Psoas muscle (tissue), 8 donors: ENCODE results near the gene BSX. TPM values are rescaled to one million over a fixed set of nuclear protein-coding genes. Genes with fewer than 3 reads are reported as not detected.

Experiments used
- ATAC-seq, 4 donors: fragments of 200-7000 bp; cut with Tn5 transposase; one replicate each; pipeline ENCODE4 v1.9.1; 2020; ENCODE audit warnings: moderate library complexity in 3 of 4, mild to moderate bottlenecking in 2 of 4
- DNase-seq, 2 donors: peaks; one replicate each; pipeline ENCODE4 v3.0.0-alpha.2; 2020
- H3K27ac ChIP-seq: fragments of 200-600 bp; one replicate; pipeline ENCODE4 v1.8.0; 2022
- H3K27me3 ChIP-seq, 3 donors: fragments of 200-600 bp in 1 of 3; one replicate each; pipeline versions ENCODE4 v1.6.1 to v1.8.0; 2013 to 2022; ENCODE audit warnings: low read length in 2 of 3, mild to moderate bottlenecking in 2 of 3, moderate library complexity in 1 of 3; ENCODE audit not compliant: insufficient read depth in 3 of 3
- H3K36me3 ChIP-seq, 2 donors: fragments of 200-600 bp in 1 of 2; one replicate each; pipeline versions ENCODE4 v1.6.1 to v1.8.0; 2013 to 2022; ENCODE audit warnings: low read depth in 1 of 2, mild to moderate bottlenecking in 1 of 2, moderate library complexity in 1 of 2; ENCODE audit not compliant: insufficient read depth in 1 of 2
- H3K4me1 ChIP-seq: fragments of 200-600 bp; one replicate; pipeline ENCODE4 v1.8.0; 2022
- H3K4me3 ChIP-seq: fragments of 200-600 bp; one replicate; pipeline ENCODE4 v1.8.0; 2022; ENCODE audit warnings: mild to moderate bottlenecking
- H3K9me3 ChIP-seq: fragments of 200-600 bp; one replicate; pipeline ENCODE4 v1.8.0; 2022
- CTCF ChIP-seq: fragments of 200-600 bp; IDR thresholded peaks from one replicate; pipeline ENCODE4 v1.8.0; 2022; ENCODE audit warnings: antibody characterized with exemption
- WGBS, 3 donors: extraction: QIAGEN DNeasy Blood & Tissue Kit; methylation state at CpG; one replicate each; pipeline versions ENCODE4 v1.1.6 to v1.1.7; 2013; 5-methylcytosine and 5-hydroxymethylcytosine counted together
- intact Hi-C, 2 donors: fragments of 100-400 bp; cut with DNase I; formaldehyde crosslinking; loops; one replicate each; pipeline versions ENCODE4 v1.11.0 to v1.14.2; 2022
- polyA plus RNA-seq, 3 donors: library from polyadenylated mRNA; stranded (reverse); fragments of 200-250 nt; gene quantifications; one replicate each; pipeline ENCODE4 v1.2.3, GENCODE V29; 2013
- total RNA-seq, 4 donors: library from RNA; stranded (reverse); fragmentation: NEBNext Ultra II Directional in 2 of 4; extraction: Animal tissue kit (Norgen Biotek cat#: 25700) in 2 of 4; gene quantifications; one replicate each; pipeline versions ENCODE4 v1.2.1 to v1.2.4, GENCODE V29; 2021 to 2023
- donor health status: healthy with polysubstance abuse.
- donor health status: DM: no; HTN: no; CAD: no; lungs with moderate emphysema.
- donor health status: Bipolar disorder and iron deficiency.
- donor health status: healthy.
- donor health status: DM: yes; HTN: yes; CAD: no.
- donor health status: DM: no; HTN: no; CAD: no.
- donor health status: DM: no; HTN: no; CAD: no.
- donor health status: DM: yes; HTN: yes; CAD: no.

BSX gene
- total and polyA plus RNA-seq, 7 donors: not detected

GRCh38 chr11:122995526-122995925, 13.9 kb upstream of the BSX start:
- peaks cover 0 to 30% (median 0%) of the 10 kb centered on the region in 3 donors for H3K27me3 ChIP-seq
- DNase-seq: no peak
- no peak for ATAC-seq
- 15 to 31% (median 16%) methylated on average over 3 of the region's 3 CpGs for WGBS, 3 donors
- no peaks in the 10 kb centered on the region for H3K36me3 ChIP-seq
- H3K27ac ChIP-seq: no peak overlapping the region
- H3K9me3 ChIP-seq: no peaks in the 10 kb centered on the region
- intact Hi-C loops: no loop called here
- TF ChIP-seq CTCF: no peak
- no peak overlapping the region for H3K4me3 ChIP-seq
- H3K4me1 ChIP-seq: no peaks in the 10 kb centered on the region

DNA sequence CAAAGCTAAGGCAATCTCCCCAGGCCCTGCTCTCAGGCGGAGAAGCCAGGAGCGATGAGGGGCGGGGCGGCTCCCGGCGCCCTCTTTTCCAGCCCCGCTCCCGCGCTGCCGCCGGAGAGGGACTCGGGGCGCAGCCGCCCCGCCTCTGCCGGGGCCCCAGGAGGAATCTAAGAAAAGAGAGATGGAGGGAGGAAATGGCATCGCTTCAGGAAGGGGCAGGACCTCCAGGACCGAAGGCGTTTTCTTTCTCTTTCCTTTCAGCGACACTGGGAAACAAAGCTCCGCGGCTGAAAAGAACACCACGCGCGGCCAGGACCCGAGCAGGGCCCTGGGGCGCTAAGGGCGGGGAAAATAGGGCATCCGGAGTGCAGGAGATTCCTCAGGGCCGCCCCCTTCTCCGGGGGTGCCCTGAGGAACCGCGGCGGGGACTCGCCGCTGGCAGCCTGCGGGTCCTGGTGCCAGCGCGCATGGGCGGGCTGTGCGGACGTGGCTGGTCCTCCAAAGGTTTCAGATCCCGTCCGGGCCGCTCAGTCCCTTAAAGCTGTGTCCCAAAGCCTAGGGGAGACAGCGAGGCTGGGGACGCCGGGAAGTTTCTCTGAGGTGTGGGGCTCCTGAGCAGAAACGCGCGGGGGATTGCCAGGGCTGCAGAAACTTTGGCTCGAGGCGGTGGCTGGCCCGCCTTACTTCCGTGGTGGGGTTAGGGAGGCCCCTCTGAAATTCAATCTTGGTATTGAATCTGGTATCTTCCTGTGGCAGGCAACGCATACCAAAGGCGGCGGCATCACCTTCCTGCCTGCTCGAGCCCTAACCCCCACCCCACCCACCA, 2.8 kb upstream of the BSX start:
- no peak overlapping the region for H3K27ac ChIP-seq
- no peaks in the 10 kb centered on the region for H3K4me1 ChIP-seq
- no peaks in the 10 kb centered on the region for H3K9me3 ChIP-seq
- ATAC-seq (no peak), DNase-seq (no peak)
- H3K4me3 ChIP-seq: peak overlapping the region; percentile 69
- H3K36me3 ChIP-seq: no peaks in the 10 kb centered on the region
- intact Hi-C loops: no loop called here
- 1% methylated on average over 57 to 59 of the region's 59 CpGs for WGBS, 3 donors
- H3K27me3 ChIP-seq: peaks cover 0 to 84% (median 27%) of the 10 kb centered on the region in 3 donors
- TF ChIP-seq CTCF: no peak

GRCh38 chr11:122983438-122984185, 2.0 kb upstream of the BSX start:
- peaks cover 0 to 92% (median 29%) of the 10 kb centered on the region in 3 donors for H3K27me3 ChIP-seq

DNA sequence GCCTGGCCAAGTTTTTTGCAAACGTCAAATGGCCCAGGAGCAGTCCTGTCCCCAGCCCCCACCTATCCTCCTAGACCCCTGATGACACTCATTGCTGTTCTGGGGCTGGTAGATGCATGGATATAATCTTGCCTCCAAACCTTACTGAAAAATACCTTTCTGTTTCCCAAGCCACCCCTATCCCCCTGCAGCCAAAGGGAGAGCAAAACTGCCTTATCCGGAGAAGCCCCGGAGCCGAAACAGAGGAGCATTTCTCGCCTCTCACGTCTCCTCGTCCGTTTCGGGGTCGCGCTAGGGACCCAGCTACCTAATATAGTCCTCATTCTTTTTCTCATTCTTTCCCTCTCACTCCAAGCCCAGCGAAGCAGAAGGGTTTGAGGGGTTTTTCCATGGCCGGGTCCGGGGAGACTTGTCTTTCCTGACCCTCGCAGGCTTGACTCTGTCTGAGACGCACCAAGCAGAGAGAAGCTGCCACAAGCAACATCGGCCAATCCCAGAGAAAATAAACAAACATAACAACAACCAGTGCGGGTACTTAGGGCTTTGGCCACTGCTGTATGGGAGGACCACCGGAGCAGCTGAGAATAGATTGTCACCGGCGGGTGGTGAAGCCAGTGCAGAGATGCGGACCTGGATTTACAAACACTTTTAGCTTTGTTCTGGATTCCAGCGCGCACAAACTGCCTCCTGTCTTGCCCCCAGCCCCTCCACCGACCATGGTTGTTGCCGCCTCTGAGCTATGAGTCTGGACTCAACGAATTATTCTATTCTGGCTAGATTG, 1.6 kb downstream of the BSX start:
- no peaks in the 10 kb centered on the region for H3K9me3 ChIP-seq
- H3K27ac ChIP-seq: no peak overlapping the region
- H3K27me3 ChIP-seq: peaks cover 0 to 100% (median 44%) of the 10 kb centered on the region in 3 donors
- ATAC-seq (no peak), DNase-seq (no peak)
- H3K36me3 ChIP-seq: no peaks in the 10 kb centered on the region
- WGBS, 3 donors: 2 to 4% (median 2%) methylated on average over 27 of the region's 27 CpGs
- TF ChIP-seq CTCF: no peak
- H3K4me3 ChIP-seq: no peak overlapping the region
- intact Hi-C loops: no loop called here
- peaks cover 4% of the 10 kb centered on the region for H3K4me1 ChIP-seq

More at GRCh38 chr11:122983438-122984185, 2.0 kb upstream of the BSX start:
- no peaks in the 10 kb centered on the region for H3K9me3 ChIP-seq
- H3K36me3 ChIP-seq: no peaks in the 10 kb centered on the region
- DNase-seq (no peak), ATAC-seq (no peak)
- H3K4me1 ChIP-seq: no peaks in the 10 kb centered on the region
- no peak for TF ChIP-seq CTCF
- 12 to 13% (median 12%) methylated on average over 26 of the region's 26 CpGs for WGBS, 3 donors
- H3K27ac ChIP-seq: no peak overlapping the region
- H3K4me3 ChIP-seq: peak overlapping the region; percentile 69
- intact Hi-C loops: no loop called here
